Activated CD4-positive, CD25-positive, alpha-beta regulatory T cell treated with anti-CD3 and anti-CD28 coated beads, Interleukin-2, amount 50 U/mL, for 24 hours (primary cell): ENCODE measurements around the gene ST6GALNAC4.

Source experiments
- ATAC-seq, 2 donors: fragments of 150-1000 bp; cut with Tn5 transposase; one replicate each; pipeline ENCODE4 v1.10.0; 2021; ENCODE audit warnings: mild to moderate bottlenecking in 1 of 2, moderate library complexity in 1 of 2

ST6GALNAC4 gene

DNA sequence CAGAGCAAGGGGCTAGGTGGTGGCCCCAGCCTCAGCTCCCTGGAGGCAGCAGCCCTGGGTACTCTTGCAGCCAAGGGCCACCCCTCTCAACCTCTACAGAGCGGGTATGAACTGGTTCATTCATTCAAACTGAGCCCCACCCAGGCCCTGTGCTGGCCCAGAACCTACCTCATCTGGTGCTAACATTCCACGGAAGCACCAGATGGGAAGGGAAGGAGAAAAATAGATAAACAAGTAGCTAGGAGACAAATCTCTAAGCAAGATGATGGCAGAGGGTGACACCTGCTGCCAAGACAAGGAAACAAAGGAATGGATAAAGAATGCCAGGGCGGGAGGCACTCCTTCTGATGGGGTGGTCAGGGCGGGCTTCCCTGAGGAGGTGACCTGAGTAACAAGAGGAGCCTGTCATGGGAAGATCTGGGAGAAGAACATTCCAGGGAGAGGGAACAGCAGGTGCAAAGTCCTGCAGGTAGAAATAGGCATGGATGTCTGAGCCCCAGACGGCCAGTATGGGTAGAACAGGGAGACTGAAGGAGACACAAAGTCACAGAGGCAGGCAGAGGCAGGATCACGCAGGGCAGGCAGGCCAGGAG lies 6.1 kb downstream of the ST6GALNAC4 start:
- no peak for ATAC-seq

DNA sequence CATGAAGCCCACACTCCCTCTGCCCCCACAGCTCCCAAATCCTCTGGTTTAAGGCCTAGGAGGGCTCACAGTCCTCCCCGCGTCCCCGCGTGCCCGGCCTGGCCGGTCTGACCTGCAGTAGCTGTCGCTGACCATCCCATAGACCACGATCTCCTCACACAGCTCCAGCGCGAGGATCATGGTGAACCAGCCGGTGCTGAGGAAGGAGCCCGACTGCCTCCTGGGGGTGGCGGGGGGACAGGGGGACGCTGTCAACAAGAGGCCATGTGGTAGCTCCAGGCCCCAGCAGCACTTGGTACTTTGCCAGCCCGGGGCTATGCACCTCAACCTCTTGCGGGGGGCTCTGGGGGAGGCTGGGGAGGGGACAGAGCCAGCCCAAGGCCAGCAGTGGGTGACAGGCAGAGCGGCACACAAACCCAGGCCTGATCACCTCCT lies 7.0 kb downstream of the ST6GALNAC4 start:
- no peak for ATAC-seq

DNA sequence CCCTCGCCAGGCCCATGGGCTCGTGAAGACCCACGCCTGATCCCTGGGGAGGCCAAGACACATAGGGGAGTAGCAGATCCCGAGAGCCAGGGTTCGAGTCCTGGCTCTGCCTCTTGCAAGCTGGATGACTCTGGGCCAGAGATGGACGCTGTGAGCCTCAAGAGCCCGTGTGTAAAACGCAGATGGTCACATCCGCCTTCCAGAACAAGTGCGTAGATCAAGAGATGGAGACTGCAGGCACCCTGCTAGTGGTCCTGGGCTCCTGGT lies 8.2 kb downstream of the ST6GALNAC4 start:
- no peak for ATAC-seq

DNA sequence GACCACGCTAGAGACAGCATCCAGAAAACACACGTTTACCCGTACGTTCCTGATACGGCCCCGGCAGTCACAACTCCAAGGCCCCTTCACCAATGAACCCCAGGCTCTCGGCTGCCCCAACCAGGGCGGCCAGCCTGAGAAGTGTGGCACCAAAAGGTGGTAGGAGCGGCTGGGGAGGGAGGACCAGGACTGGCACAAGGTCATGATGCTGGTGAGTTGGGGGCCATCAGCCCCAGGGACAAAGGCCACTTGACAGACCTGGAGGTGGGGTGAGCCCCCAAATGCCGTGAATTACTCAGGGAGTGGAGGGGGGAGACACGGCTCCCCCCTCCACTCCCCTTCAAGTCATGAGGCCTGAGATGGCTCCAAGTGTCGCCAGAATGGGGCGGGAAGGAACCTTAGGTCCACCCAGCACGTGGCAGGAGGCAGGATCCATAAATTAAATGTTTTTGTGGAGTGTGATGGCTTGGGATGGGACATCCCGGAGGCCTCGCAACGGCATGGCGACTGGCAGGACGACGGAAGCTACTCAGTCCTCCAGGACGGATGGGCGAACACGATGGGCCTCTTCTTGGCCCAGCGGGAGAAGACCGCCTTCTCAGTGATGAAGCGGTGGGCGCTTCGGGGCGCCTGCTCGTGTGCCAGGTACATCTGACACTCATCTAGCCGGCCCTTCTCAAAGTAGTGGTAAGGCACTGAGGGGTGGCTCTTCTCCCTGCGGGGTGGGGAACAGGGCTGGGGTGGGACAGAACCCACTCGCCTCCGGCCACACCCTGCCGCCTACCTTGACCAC lies 8.8 kb downstream of the ST6GALNAC4 start:
- ATAC-seq: no peak

DNA sequence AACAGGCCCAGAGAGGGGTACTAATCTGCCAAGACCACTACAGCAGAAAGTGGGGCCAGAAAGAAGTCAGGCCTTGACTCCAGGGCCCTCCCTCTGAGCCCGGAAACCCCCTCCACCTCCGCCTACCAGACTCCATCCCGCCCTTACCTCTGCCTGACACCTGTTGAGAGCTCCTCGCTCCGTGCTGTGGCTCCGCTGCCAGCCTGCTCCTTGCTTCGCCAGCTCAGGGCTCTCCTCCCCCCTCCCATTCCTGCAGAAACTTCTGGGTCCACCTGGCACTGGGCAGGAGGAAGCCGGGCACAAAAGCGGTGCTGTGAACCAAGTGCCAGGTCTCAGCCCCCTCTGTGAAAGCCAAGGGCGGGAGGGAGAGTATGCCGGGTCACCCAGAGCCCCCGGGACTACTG lies 11.1 kb downstream of the ST6GALNAC4 start:
- peak; percentile 67 to 73 for ATAC-seq

DNA sequence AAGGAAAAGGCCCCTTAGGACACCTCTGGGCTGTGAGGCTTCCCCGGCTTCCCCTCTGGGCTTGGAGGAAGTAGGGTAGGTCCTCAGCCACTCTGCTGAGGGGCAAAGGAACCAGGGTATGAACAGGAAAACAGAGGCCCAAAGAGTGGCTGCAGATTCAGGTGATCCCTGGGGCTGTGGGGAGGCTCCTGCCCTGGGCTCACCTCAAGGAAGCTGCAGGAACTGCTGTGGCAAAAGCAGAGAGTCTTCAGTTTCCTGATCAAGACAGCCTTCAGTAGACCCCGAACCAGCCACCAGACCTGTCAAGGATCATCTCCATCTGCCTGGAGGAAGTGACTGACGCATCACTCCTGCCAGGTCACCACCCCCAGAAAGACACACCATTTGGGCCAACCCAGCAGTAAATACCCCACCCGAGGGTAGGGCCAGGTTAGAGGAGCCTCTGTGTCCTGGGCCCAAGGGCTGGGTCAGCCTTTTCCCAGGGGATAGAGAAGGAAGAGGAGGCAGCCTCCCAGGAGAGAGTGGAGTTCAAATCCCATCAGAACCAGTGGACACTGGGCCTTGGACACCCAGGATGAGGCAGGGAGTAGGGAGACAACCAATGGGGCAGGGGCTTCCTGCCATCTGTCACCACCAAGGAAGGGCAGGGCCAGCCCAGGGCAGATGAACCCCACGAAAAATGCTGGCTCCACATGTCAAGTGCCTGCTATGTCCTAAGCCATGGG lies 11.7 kb downstream of the ST6GALNAC4 start:
- peak; percentile 63 to 73 for ATAC-seq

DNA sequence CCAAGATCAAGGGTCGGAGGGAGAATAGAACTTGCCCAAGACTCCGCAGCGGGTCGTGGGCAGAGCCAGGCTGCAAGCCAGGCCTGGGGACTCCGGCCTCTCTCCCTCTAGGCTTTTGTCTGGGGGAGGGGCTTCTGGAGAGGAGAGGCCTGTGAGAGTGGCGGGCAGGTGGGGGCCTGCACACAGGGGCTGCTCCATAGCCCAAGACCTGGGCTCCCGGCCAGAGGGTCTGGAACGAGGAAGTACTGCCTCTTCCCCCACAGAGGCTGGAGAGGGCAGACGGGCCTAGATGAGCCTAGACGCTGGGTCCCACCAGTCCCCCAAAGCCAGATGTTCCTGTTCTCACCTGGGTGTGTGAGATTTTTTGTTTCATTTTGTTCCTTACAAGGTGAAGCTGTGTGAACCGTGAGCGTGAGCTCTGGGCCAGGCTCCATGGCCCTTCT lies 12.3 kb downstream of the ST6GALNAC4 start:
- peak; percentile 1 to 3 for ATAC-seq

DNA sequence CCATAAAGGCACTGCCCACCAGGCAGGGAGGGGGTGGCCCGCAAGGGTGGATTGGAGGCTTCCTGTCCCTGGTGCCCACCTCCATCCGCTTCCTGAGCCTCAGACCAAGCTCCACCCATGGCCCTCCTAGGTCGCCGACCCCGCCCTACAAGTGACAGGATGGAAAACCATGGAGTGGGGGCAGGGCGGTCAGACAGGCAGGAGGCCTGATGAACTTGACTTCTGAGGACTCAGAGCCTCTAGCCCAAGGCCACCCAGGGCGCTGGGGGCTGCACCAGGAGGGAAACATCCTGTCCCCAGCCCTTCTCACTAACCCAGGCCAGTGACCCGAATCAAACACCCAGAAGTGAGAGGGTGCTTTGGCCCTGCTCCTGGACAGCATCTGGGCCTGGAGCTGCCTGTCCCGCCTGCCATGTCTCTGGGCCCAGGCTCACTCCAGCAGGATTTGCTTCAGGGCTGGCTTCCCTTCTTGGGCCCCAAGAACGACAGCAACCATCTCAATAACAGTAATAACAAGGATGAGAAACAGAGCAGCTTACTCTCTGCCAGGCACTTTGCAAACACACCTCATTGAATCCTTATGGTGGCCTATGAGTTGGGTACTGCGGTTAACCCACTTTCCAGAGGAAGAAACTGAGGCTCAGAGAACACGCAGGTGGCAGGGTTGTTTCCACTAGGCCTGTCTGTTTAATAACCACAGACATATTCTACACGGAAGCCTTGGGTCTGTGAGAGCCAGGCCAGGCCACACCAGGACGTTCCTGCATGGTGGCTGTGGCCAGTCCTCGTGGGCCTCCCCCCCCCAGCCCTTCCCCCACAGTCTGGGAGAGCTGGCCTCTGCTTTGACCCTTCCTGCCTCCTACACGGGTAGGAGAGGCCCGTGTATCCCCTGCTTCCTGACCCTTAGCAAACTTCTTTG lies 13.0 kb downstream of the ST6GALNAC4 start:
- ATAC-seq: peak; percentile 6 to 12

DNA sequence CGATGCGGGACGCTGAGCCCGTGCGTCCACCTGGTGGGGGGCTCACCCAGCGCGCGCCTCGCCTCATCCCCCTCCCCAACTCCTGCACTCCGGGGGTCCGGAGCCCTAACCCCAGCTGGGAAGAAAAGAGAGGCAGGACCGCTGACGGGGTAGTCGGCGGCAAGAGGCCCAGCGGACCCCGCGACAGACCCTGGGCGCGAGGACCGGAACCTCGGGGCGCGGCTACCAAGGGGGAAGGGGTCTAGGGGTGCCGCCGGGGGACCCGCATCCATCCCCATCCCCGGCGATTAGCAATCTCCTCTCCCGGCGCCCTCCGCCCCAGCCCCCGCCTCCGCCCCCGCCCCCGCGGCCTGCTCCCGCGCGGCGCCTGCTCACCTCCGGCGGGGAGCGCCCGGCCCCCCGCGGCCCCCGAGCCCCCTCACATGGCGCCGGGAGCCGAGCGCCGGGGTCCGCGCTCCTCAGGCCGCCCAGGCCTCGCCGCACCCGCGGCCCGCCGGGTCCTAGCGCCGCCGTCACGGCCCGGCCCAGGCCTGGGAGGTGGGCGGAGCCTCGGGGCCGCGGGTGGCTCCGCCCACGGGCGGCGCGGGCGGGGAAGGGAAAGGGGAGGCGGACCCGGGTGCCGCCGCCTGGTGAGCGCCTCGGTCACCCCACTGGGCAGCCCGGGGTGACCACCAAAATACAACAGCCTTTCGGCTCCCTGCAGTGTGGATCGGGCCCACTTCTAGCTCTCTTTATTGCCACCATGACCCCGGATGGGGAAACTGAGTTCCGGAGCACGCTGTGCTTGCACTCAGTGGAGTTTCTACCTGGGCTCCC lies 17.5 kb downstream of the ST6GALNAC4 start, which contains the start of gene ST6GALNAC6:
Gene ST6GALNAC6 (minus strand): TSS at position 476 of the 816 bp plus-strand sequence. CDS start 1,622 bp downstream, outside the sequence.
- ATAC-seq: peak; percentile 83 to 87

DNA sequence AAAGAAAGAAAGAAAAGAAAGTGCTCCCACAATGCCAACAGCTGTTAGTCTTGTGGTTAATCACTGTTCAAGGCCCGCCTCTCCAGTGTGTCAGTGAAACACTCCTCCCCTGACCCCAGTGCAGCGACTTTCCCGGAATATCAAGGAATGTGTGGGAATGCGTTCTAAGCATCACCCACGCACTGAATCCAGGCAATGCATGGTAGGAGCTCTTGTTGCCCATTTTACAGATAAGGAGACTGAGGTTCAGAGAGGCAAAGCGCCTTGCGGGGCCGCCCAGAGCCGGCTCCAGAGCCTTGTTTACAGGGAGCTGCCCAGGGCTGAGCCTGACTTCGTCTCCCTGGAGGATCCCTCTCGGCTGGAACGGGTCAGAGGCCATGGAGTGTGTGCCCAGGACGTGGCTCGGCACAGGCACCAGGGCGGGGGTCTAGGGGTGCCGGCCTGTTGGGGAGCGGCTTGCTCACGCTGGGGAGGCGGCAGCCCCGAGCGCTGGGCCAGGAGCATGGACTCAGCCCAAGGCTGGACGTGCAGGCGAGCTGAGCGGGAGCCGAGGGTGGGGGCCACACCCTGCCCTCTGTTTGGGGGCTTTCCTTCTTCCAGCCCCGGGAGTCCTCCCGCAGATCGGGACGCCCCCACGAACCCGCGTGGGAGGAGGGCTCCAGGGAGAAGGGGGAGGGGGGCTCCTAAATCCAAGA lies 18.3 kb downstream of the ST6GALNAC4 start:
- peak; percentile 11 for ATAC-seq

DNA sequence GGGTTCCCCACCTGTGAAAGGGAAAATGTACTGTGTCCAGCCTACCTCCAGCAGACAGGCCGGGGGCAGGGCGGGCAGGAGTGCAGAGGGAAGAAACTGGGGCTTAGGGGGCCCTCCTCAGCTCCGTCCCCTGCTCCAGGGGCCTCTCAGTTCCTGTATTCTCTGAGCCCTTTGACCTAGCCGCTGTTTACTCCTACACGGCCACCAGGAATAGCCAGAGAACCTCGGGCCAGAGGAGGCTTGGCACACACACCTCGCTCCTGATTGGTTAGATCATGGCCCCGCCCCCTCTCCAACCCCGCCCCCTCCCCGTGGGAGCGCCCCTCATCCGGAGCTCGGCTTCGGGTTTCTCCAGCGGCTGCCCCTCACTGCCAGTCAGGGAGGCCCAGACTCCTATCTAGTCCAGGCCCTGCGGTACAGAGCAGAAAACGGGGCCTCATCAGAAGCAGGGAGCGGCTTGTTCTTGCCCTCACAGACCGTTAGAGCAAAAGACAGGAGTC lies 19.6 kb downstream of the ST6GALNAC4 start:
- ATAC-seq: no peak

DNA sequence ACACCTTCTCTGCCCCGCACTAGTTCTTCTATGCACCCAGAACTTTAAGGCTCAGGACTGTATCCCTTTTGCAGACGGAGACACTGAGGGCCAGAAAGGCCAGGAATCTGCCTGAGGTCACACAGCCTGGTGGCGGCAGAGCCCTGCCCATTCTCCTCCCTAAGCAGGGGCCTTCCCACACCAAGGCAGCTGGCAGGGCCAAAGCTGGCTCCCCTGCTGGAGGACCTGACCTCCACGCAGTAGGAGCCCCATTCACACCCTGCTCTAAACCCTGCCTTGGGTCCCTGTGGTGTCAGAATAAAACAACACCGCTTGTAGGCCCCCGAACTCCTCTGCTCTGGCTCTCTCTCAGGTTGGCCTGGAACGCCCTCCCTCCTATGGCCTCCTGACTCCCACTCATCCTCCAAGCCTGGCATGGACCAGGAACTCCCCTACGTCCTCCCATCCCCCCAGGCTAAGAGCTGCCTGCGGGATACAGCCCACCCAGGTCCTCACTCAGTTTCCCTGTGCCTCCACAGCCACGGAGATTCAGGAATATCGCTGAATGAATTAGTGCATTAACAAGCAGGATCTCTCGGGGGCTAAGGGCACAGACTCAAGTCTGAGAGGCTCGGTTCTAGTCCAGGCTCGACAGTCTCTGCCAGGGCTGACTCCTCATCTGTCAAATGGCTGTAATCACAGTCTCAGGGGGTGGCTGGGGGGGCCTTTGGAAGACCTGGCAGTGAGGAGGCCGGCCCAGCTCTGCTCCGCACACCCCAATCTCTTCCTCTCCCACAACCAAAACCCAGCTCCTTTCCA lies 20.2 kb downstream of the ST6GALNAC4 start:
- no peak for ATAC-seq

DNA sequence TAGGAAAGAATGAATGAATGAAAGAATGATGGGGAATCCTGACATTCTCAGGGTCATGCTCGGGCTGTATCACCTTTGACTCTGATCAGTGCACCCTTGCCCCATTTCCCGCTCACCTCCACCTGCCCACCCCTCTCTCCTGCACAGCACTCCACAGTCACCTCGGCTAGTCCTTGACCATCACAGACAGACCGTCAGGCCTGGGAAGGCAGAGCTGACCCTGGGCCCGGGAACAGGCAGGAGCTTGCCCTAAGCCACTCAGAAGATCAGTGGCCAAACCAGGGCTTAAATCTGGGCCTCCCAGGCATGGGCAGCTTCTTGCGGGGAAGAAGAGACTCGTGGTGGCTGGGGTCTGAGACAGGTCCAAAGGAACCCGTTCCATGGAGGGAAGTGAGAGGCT lies 21.0 kb downstream of the ST6GALNAC4 start:
- ATAC-seq: no peak

DNA sequence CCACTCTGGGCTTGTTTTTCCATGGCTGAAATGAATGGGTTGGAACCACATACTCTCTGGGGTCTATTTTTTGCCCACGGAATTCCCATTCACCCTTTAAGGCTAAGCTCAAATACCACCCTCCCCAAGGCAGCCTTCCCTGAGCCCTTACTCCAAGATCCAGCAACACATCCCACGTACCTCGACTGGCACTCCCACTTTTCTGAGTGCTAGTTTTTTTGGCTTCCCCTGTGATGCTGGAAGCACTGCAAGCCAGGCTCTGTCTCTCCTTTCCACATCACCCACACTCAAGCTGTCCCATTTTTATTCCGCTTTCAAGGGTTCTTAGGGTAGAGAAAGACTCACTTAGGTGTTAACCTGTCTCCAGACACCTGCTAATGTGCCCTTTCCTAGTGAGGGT lies 23.4 kb downstream of the ST6GALNAC4 start:
- ATAC-seq: no peak

DNA sequence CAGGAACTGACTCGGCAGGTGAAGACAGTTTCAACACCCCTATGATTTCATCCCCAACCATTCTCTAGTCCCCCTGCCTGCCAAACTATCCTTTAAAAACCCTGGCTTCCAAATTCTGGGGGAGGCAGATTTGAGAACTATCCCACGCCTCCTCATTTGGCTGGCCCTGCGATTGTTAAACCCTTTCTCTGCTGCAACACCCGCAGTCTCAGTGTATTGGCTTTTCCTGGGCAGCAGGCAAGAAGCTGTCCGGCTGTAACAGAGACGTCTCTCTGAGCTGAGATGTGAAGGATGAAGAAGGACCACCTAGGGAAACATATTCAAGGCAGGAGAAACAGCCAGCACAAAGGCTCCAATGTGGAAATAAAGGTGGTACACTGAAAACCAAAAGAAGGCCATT lies 24.0 kb downstream of the ST6GALNAC4 start:
- ATAC-seq: no peak

DNA sequence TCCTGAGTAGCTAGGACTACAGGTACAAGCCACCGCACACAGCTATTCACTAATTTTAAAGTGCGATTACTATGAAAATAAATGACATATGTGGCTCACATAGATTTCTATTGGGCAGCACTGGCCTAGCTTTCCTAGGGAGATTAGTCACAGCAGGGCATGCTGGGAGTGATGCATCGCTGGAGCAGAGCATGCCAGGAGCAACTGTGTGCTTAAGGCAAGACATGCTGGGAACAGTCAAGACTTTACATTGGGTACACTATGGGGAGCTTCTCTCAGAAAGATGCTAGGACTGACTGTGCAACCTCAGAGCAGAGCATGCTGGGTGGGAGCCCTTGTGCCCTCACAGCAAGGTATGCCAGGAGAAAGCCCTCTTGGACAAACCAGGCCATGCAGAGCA lies 26.8 kb downstream of the ST6GALNAC4 start:
- ATAC-seq: no peak

DNA sequence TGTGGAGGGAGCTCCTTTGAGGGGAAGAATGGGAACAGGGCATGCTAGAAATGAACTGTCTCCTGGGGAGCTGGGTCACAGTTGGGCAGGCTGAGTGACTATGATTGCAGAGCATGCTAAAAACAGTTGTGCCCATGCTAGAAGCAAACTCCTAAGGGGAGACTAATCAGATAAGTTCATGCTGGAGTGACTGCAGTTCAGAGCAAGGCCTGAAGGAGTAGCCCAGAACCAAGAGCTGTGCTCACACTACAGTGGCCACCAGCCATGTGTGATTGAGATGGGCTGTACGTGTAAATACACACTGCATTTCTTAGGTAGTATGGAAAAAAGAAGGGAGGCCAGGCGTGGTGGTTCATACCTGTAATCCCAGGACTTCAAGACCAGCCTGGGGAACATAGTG lies 29.0 kb downstream of the ST6GALNAC4 start:
- ATAC-seq: no peak

DNA sequence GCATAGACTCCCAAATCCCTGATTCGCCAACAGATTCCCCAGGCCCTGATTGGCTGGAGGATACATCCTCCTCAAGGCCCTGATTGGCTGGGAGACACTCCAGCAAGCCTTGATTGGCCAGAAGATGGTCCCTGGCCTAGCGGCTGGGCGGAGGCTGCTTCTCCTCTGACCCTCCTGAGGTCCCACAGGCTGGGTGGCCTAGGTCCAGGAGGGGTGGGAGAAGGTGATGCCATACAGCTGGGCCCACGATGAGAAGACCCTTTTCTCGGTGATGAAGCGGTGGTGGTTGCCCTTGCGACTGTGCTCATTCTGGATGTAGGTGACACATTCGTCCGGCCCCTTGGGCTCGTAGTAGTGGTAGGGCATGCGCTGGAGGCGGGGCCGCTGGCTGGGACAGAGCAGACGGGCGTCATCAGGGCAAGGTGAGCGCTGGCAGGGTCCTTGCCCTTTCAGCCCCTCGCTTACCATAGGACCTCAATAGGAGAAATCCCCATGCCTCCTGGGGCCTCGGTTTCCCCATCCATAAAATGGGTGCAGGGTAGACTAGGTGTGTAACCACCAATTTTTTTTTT lies 30.4 kb downstream of the ST6GALNAC4 start:
- ATAC-seq: no peak

DNA sequence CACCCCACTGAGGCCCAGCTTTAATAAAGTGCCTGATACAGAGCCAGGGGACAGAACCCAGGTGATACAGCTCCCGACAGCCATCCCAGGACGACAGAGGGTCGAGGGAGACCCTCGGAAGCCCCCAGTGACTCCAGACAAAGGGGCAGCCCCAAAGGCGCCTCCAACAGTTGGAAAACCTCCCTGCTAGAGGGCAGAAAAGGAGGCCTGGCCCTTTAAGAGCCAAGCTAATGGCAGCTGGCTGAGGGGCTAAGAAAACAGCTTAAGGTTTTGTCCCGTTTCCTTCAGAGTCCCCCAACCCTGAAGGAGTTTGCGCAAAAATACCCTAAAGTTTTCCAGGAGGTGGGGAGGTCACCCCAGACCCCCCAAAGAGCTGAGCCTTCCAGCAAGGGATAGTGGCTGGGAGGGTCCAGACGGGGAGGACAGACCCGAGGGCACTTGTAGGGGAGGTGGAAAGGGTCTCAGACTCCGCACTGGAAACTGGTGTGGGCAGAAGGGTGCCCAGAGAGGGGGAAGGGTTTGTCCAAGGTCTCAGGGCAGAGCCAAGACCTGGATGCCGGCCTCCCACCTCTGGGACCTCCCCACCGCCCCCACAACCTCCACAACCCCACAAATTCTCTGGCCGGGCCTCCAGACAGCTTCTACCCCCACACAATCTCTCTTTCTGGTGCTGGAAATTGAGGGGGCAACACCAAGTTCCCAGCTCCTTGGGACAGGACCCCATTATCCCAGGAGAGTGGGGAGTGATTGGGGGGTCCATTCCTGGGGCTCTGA lies 31.1 kb downstream of the ST6GALNAC4 start:
- no peak for ATAC-seq
